GM21717 (cell line): ENCODE results near the gene KRT13.

Source experiments
- ATAC-seq: cut with Tn5 transposase; IDR thresholded peaks from one replicate; pipeline ENCODE4 v1.9.1; 2021; ENCODE audit warnings: mild to moderate bottlenecking, moderate library complexity; ENCODE audit not compliant: unreplicated experiment

The KRT13 gene

GRCh38 chr17:41537990-41538389 lies 32.6 kb upstream of the KRT13 start:
- ATAC-seq: no peak

DNA sequence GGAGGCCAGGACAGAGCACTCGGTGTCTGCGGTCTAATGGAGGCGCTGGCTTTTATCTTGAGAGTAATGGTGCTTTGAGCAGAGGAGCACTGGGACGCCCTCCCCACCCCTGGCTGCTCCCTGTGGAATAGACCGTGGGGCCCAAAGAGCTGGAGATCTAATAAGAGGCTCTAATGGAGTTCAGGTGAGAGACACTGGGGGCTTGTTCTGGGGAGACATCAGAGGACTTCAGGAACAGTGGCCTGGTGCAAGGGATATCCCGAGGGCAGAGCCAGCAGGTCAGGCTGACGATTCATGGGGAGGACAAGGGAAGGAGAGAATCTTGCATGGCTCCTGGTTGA lies 32.2 kb upstream of the KRT13 start:
- ATAC-seq: no peak

DNA sequence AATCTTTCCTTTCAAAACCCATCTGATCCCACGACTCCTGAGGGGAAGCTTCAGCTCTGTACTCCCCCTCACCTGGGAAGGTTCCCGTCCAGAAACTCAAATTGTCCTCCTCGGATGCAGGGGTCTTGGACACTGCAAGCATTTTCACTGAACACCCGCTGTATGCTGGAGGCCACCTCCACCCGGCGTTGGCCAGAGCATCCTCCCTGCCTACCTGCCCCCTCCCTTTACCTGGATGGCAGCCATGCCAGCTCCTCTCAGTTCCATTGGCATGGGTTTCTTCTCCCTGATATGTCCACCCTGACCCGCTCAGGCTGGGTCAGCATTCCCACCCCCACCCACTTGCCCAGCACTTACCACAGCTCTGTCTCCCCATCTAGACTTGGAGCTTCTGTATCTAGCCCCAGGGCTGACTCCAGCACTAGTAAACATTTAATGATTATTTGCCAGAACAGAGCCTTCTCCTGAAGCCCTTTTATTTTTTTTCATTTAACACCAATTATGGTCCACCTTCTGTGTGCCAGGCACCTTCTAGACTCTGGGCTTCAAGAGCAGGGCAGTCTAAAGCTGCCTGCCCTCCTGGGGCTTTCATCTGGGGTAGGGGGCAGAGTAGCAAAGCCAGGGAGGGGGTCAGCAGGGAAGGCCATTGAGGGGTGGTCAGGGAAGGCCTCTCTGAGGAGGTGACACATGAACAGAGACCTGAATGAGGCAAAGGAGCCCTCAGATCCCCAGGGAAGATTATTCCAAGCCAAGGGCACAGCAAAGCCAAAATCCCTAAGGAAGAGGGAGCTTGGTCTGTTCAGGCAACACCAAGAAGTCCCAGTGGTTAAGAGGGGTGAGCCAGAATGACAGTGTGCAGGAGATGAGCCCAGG lies 31.6 kb upstream of the KRT13 start:
- no peak for ATAC-seq

DNA sequence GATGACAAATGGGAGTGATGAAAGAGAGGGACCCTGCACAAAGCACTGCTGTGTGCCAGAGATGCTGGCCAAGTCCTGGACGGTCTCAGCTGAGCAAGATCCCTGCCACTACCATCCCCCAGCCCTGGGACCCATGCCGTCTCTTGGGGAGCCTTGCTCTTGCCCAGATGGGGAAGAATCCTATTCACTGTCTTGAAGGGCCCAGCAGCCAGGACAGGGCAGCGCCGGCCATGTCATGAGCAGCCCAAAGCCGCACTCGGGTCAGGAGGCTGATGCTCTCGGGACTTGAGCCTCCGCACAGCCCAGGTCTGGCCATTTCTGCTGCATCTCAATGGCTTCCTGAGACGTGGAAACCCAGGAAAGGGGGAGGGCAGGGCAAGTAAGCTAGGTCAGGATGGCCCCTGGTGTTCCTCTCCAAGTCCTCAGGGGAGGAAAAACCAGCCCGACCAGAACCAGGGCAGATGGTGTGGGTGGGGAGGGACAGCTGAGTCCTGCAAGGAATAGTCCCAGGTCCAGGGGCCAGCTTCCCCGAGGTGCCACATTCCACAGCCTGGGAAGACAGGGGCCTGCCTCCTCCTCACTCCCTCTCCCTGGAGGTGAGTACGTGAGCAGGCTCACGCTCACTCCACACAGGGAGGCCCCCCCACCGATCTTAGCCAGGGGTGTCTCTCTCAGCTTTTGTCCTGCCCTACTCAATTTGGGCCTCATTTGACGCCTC lies 30.5 kb upstream of the KRT13 start:
- no peak for ATAC-seq

DNA sequence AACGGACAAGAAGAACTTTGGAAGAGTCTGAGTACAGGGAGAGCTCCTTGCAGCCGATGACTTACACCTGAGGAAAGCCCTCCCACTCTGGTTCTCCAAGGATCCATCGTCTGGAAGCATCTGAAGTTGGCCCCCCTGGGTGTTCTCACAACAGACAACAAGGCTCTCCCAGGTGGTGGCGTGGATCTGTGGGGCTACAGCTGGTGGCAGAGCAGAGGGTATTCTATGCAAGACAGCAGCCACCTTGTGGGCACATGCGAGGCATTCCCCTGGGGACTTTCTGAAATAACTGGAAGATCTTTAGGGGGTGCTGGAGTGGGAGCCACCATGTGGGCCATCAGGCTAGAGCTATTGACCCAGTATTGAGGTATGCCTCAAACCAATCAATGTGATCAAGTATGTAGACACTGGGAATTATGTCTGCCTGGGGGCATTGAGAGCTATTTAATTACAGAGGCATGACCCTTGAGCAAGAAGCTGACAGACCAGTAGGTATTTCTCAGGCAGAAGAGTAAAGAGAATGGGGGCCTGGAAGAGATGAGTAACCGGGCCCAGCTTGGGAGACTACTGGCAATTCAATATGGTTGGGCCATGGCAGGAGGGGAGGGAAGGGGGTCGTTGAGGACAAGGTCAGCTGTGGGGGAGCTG lies 29.6 kb upstream of the KRT13 start:
- ATAC-seq: no peak

- no peak for ATAC-seq
These were observed 28.2 kb upstream of the KRT13 start for GRCh38 chr17:41533613-41534012.

DNA sequence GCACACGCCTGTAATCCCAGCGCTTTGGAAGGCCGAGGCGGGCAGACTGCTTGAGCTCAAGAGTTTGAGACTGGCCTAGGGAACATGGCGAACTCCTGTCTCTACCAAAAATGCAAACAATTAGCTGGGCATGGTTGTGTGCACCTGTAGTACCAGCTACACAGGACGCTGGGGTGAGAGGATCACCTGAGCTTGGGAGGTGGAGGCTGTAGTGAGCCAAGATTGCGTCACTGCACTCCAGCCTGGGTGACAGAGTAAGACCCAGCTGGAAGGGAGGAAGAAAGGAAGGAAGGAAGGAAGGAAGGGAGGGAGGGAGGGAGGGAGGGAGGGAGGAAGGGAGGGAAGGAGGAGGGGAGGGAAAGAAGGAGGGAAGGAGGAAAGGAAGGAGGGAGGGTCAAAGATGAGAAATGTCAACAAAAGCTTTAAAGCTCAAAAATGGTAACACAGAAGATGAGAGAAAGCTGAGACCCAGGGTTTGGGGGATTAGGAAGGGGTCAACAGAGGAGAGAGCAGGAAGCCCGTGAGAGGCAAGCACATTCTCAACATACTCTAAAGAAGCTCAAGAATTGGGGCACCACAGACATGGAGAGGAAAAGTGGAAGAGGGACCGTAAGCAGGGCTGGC lies 27.6 kb upstream of the KRT13 start:
- no peak for ATAC-seq

- no peak for ATAC-seq
These were observed 26.6 kb upstream of the KRT13 start for GRCh38 chr17:41531993-41532392.

DNA sequence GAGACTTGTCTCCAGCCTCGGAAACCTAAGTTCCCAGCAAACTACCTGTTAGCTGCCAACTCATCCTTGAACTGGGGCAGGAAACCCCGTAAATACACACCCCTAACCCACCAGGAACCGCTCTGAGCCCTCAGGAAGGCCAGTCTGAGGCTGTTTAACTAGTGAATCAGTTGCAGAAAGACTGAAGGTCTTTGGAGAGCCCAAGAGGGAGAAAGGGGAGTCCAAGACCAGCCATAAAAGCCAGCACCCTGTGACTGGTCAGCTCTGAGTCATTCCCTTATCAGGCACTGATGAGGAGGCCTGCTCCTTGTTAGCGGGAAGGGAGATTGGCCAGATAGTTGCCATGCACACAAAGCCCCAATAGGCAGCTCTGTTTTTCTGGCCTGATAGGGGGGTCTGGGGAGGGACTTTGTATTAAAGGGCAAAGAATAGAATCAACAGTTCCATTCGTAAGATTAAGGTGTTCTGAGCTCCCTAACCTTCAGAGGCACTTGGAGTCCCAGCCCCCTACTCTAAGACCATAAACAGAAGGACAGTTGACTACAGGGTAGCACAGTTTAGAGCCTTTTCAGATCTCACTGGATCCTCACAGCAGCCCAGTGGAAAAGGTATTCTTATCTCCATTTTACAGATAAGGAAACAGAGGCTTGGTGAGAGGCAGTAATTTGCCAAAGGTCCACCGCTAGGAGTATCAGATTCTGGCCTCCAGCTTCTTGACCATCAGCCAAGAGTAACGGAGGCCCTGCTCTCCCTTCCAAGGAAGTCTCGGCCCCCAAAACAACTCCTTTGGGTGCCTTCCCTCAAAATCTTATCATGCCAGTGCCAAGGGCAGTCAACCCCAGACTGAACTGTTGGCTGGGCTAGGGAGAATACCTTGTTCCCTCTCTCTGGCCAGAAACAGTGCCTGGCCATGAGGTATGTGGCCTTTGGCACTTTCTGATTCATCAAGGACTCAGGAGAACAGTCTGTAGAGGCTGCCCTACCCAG lies 24.9 kb upstream of the KRT13 start:
- no peak for ATAC-seq

DNA sequence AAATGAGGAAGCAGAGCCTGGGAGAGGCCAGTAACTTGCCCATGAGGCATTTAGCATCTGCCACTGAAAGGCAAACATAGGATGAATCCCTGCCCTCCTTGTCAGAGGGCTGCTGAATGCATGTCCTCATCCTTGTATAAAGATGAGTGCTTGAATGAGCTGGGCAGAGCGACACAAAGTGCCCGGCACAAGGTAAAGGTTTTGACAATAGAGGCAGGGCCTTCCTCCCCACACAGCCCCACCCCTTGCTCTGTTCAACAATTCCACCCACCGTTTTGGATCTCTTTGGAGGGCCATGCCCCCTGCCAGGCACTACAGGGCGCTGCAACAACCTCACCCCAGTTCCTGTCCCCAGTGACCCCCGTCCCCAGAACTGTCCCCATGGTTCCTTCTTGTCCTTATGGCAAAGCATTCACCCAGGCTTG lies 24.1 kb upstream of the KRT13 start:
- ATAC-seq: no peak

DNA sequence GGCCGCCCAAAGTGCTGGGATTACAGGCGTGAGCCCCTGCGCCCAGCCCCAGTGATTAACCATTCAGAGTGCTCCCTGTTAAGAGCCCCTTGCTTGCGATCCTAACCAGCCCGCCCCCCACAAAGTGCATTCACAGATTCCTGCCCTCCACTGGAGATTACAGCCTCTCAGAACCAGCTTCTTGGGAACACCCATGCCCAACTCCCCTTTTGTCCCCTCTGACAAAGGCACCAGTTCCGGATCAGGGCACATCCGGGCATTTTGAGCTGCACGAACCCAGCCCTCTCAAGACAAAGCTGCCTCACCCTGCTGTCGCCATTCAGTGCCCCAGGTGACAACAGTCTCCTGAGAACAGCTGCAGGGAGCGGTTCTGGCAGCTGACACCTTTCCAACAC lies 23.5 kb upstream of the KRT13 start:
- no peak for ATAC-seq

DNA sequence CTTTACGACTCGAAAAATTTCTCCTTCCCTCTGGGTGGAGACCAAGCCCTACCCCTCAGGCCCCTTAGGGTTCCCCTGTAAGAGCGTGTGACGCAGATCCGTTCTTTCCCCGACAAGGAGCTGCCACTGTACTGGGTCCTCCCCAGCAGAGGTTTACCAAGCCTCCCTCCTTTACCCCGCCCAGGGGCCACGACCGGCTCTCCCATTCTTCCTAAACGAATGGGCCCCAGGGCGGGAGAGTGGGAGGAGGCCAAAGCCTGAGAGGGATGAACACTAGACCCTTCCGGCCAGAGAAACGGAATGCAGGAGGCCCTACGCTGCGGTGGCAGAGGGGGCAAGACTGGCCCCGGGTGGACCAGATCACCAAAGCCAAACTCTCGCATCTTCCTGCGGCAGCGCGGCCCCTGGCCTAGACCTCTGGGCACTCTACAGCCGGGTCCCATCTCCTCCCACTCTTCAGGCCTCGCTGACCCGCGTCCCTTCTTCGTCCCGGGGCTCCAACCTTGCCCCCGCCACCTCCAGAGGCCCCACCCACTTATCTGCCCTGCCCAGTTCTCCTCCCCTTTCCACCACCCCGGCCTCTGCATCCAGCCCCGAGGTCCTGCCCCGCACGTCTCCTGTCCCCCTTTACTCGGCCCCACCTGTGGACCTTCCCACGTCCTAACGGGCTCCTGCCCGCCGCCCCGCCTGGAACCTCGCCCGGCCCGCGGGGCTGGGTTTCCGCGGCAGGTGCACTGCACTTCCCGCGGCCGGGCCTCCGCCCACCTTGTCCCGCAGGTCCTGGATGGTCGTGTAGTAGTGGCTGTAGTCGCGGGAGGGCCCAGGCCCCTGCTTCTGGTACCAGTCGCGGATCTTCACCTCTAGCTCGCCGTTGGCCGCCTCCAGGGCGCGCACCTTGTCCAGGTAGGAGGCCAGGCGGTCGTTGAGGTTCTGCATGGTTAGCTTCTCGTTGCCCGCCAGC lies 21.9 kb upstream of the KRT13 start:
- ATAC-seq: no peak

- ATAC-seq: no peak
These were observed 18.8 kb upstream of the KRT13 start for GRCh38 chr17:41524261-41524660.

DNA sequence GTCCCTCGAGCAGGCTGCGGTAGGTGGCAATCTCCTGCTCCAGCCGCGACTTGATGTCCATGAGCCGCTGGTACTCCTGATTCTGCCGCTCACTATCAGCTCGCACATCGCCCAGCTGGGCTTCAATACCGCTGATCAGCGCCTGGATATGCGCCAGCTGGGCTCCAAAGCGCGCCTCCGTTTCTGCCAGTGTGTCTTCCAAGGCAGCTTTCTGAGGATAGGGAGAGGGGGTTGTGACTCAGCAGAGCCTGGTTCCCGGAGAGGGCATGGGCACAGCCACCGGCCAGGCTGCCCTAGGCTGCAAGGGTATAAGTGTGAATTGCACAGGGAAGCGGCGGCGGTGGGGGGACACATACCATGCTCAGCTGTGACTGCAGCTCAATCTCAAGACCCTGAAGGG lies 18.4 kb upstream of the KRT13 start:
- no peak for ATAC-seq

- ATAC-seq: no peak
These were observed 17.8 kb upstream of the KRT13 start for GRCh38 chr17:41523225-41523593.

DNA sequence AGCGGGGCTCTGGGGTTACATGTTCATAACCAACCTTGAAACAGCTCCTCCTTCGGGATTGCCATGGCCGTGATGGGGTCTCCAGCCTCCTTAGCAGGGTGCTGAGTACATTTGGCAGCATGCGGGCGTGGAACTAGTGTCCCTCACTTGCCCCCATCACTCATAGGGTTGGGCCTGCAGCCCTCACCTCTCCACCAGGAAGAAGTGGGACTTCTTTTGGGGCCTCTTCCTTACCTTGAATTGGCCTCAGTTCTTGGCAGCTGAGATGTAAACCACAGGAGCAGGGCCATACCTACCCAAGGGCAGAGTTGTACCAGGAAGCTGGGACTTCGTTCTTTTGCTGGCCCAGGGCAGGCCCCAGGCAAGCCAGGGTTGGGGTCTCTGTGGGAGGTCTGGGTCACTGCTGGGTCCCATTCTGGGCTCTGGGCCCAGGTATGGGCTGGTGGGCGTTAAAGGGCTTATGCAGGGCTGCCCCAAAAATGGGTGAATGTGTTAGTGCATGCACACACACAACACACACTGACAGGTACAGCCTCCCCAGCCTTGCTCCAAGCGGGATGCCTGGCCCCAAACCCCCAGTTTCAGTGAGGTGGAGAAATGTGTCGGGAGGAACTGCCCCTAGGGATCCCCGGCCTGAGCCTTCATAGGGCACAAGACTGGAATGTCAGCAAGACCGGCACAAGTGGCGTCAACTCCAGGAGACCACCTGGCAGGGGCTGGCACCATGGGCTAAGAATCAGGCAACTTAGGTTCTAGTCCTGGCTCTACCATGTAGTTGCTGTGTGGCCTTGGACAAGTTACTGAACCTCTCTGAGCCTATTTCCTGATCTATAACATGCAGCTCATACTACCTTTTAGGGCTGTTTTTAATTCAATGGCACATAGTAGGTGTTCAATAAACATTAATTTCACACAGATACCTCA lies 17.2 kb upstream of the KRT13 start:
- ATAC-seq: no peak

DNA sequence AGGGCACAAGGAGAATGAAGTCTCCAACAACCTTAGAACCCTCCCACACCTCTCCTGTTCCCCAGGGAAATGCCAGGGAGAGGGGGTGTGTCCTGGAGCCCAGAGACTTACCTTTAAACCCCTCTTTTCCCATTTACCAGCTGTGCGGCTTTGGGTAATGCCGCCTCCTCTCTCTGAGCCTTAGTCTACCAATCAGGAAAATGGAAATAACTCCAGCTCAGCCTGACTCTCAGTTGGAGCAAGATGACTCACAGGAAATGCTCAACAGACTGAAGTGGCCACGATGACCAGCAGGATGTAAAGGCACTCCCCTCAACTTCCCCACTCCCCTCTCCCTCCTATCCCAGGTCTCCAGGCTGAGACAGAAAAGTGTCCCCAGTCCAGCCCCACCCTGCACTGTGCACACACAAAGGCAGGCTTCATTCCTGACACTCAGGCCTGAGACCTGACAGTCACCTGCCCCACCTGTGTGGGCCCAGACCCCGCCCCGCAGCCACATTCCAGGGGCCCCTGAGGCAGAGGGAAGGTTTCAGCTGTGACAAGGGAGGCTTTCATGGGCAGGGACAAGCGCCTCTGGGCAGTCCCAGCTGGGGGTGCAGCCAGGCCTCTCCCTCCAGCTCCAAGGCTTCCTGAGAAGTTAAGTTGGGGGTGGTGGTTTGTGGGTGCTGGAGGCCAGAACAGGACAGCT lies 16.3 kb upstream of the KRT13 start:
- ATAC-seq: no peak
